Vagina (tissue), 2 donors: ENCODE data around the gene EFEMP2. TPM values are rescaled to one million over a fixed set of nuclear protein-coding genes. Genes with fewer than 3 reads are reported as not detected.

Source experiments
- DNase-seq, 2 donors: peaks; one replicate each; pipeline ENCODE4 v3.0.0-alpha.2; 2017; ENCODE audit errors: extremely low spot score in 2 of 2
- H3K27ac ChIP-seq: fragments of 200-600 bp; sonication (generic); one replicate; pipeline ENCODE4 v1.5.1; 2019
- H3K27me3 ChIP-seq: fragments of 200-600 bp; sonication (generic); one replicate; pipeline ENCODE4 v1.5.1; 2019
- H3K36me3 ChIP-seq, 2 donors: fragments of 200-600 bp; sonication (generic); one replicate each; pipeline ENCODE4 v1.5.1; 2017 to 2019
- H3K4me1 ChIP-seq: fragments of 200-600 bp; sonication (generic); one replicate; pipeline ENCODE4 v1.5.1; 2019
- H3K4me3 ChIP-seq, 2 donors: fragments of 200-600 bp; sonication (generic); 1 replicate in 1 of 2; 2 replicates in 1 of 2; pipeline ENCODE4 v1.5.1; 2016 to 2019
- H3K9me3 ChIP-seq: fragments of 200-600 bp; sonication (generic); one replicate; pipeline ENCODE4 v1.5.1; 2019
- POLR2A ChIP-seq, 2 donors: fragments of 450-650 bp; IDR thresholded peaks; one replicate each; pipeline ENCODE4 v1.6.1; 2017; ENCODE audit warnings: antibody characterized with exemption in 2 of 2, mild to moderate bottlenecking in 2 of 2, moderate library complexity in 2 of 2
- POLR2AphosphoS5 ChIP-seq, 2 donors: sonication (generic); formaldehyde crosslinking; IDR thresholded peaks; one replicate each; pipeline ENCODE4 v1.9.0; 2017; ENCODE audit warnings: antibody characterized with exemption in 2 of 2, mild to moderate bottlenecking in 2 of 2, low read depth in 1 of 2; ENCODE audit not compliant: insufficient read depth in 1 of 2
- intact Hi-C: fragments of 100-400 bp; cut with DNase I; formaldehyde crosslinking; loops from one replicate; pipeline ENCODE4 v1.15.1; 2023
- total RNA-seq: library from RNA; depleted of rRNA; stranded (reverse); fragments of >200 nt; gene quantifications from one replicate; pipeline ENCODE4 v1.2.3, GENCODE V29; 2016
- TF ChIP-seq, protein P1 (sequence below), 3 experiments: fragments of 450-650 bp in 2 of 3; fragments of 200-600 bp in 1 of 3; sonication (generic) in 1 of 3; IDR thresholded peaks; one replicate each; pipeline ENCODE4 v1.5.1; 2017 to 2019; ENCODE audit warnings: antibody characterized with exemption in 3 of 3, mild to moderate bottlenecking in 2 of 3, moderate library complexity in 2 of 3

Gene EFEMP2
- total RNA-seq, 1 donor from 2014 or later = 57.9 TPM

GRCh38 chr11:65864706-65865471 lies 7.7 kb downstream of the EFEMP2 start:
- no peak for TF ChIP-seq POLR2AphosphoS5 (IDR thresholded peaks at IDR 0.05; ENCODE audit: insufficient read depth in 1 of 2, low read depth in 1 of 2)
- TF ChIP-seq, protein P1, sequence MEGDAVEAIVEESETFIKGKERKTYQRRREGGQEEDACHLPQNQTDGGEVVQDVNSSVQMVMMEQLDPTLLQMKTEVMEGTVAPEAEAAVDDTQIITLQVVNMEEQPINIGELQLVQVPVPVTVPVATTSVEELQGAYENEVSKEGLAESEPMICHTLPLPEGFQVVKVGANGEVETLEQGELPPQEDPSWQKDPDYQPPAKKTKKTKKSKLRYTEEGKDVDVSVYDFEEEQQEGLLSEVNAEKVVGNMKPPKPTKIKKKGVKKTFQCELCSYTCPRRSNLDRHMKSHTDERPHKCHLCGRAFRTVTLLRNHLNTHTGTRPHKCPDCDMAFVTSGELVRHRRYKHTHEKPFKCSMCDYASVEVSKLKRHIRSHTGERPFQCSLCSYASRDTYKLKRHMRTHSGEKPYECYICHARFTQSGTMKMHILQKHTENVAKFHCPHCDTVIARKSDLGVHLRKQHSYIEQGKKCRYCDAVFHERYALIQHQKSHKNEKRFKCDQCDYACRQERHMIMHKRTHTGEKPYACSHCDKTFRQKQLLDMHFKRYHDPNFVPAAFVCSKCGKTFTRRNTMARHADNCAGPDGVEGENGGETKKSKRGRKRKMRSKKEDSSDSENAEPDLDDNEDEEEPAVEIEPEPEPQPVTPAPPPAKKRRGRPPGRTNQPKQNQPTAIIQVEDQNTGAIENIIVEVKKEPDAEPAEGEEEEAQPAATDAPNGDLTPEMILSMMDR (IDR thresholded peaks at IDR 0.05) = no peak
- no peak for TF ChIP-seq POLR2A (IDR thresholded peaks at IDR 0.05)
- Histone ChIP-seq H3K27ac (no peak overlapping the region), H3K4me3 (no peak overlapping the region), H3K4me1 (peaks cover 22% of the 10 kb centered on the region), H3K36me3 (peaks cover 0 to 59% of the 10 kb centered on the region in 2 donors), H3K9me3 (no peaks in the 10 kb centered on the region), H3K27me3 (no peaks in the 10 kb centered on the region)
- intact Hi-C loops = no loop called here
- no peak for DNase-seq

GRCh38 chr11:65863889-65864705 lies 8.5 kb downstream of the EFEMP2 start:
- Histone ChIP-seq H3K4me3 (no peak overlapping the region), H3K36me3 (peaks cover 0 to 59% of the 10 kb centered on the region in 2 donors), H3K27me3 (no peaks in the 10 kb centered on the region), H3K9me3 (no peaks in the 10 kb centered on the region), H3K27ac (no peak overlapping the region), H3K4me1 (peaks cover 27% of the 10 kb centered on the region)
- intact Hi-C loops = no loop called here
- DNase-seq = no peak
- TF ChIP-seq POLR2A (IDR thresholded peaks at IDR 0.05) = no peak

- intact Hi-C loops = no loop called here
Measured at GRCh38 chr11:65862941-65863888, 9.4 kb downstream of the EFEMP2 start.

GRCh38 chr11:65862191-65862735 lies 10.3 kb downstream of the EFEMP2 start:
- Histone ChIP-seq H3K9me3 (no peaks in the 10 kb centered on the region), H3K4me3 (no peak overlapping the region), H3K4me1 (peaks cover 34% of the 10 kb centered on the region), H3K36me3 (peaks cover 0 to 52% of the 10 kb centered on the region in 2 donors), H3K27me3 (no peaks in the 10 kb centered on the region), H3K27ac (no peak overlapping the region)
- DNase-seq = no peak
- intact Hi-C loops = no loop called here
- TF ChIP-seq, protein P1 (IDR thresholded peaks at IDR 0.05) = no peak
- TF ChIP-seq POLR2A (IDR thresholded peaks at IDR 0.05) (no peak), POLR2AphosphoS5 (IDR thresholded peaks at IDR 0.05; ENCODE audit: insufficient read depth in 1 of 2, low read depth in 1 of 2) (no peak)

More at GRCh38 chr11:65862941-65863888, 9.4 kb downstream of the EFEMP2 start:
- no peaks in the 10 kb centered on the region for H3K9me3 ChIP-seq
- peaks cover 34% of the 10 kb centered on the region for H3K4me1 ChIP-seq
- H3K4me3 ChIP-seq = no peak overlapping the region
- no peak overlapping the region for H3K27ac ChIP-seq
- no peak for DNase-seq
- no peaks in the 10 kb centered on the region for H3K27me3 ChIP-seq
- peaks cover 0 to 57% of the 10 kb centered on the region in 2 donors for H3K36me3 ChIP-seq
- TF ChIP-seq POLR2A (IDR thresholded peaks at IDR 0.05) = no peak
- TF ChIP-seq, protein P1 (IDR thresholded peaks at IDR 0.05) = no peak
- no peak for TF ChIP-seq POLR2AphosphoS5 (IDR thresholded peaks at IDR 0.05; ENCODE audit: insufficient read depth in 1 of 2, low read depth in 1 of 2)
